Body of pancreas (tissue), 4 donors: ENCODE measurements around the gene BCR. TPM values are rescaled to one million over a fixed set of nuclear protein-coding genes. Genes with fewer than 3 reads are reported as not detected.

Experiments
- ATAC-seq: fragments of 150-250 bp; one replicate; pipeline ENCODE4 v1.9.1; 2016
- DNase-seq, 4 donors: peaks; one replicate each; pipeline ENCODE4 v3.0.0-alpha.2; 2019
- H3K27ac ChIP-seq, 4 donors: fragments of 200-600 bp; sonication (generic); 1 replicate in 3 of 4; 2 replicates in 1 of 4; pipeline versions ENCODE4 v1.5.1 to v1.6.1; 2016 to 2019; ENCODE audit warnings: mild to moderate bottlenecking in 1 of 4, mixed read lengths in 1 of 4, moderate library complexity in 1 of 4
- H3K27me3 ChIP-seq, 2 donors: fragments of 200-600 bp; sonication (generic); one replicate each; pipeline ENCODE4 v1.6.0; 2016; ENCODE audit warnings: mild to moderate bottlenecking in 1 of 2
- H3K36me3 ChIP-seq, 2 donors: fragments of 200-600 bp; sonication (generic); replicated peaks in 1 of 2; 2 replicates each; pipeline ENCODE4 v1.5.1; 2016; ENCODE audit warnings: low read depth in 2 of 2; ENCODE audit not compliant: insufficient read depth in 1 of 2
- H3K4me1 ChIP-seq: fragments of 200-600 bp; sonication (generic); one replicate; pipeline ENCODE4 v1.6.0; 2016
- H3K4me3 ChIP-seq, 2 donors: fragments of 200-600 bp; sonication (generic); 1 replicate in 1 of 2; 2 replicates in 1 of 2; pipeline ENCODE4 v1.5.1; 2016 to 2019
- H3K9me3 ChIP-seq, 3 donors: fragments of 200-600 bp; sonication (generic); 1 replicate in 2 of 3; 2 replicates in 1 of 3; pipeline ENCODE4 v1.5.1; 2016
- CTCF ChIP-seq, 7 experiments: fragments of 450-650 bp in 4 of 7; fragments of 200-600 bp in 3 of 7; sonication (generic) in 3 of 7; IDR thresholded peaks; one replicate each; pipeline ENCODE4 v1.5.1; 2016 to 2019; ENCODE audit warnings: antibody characterized with exemption in 7 of 7
- POLR2A ChIP-seq, 3 donors: fragments of 450-650 bp; IDR thresholded peaks; one replicate each; pipeline ENCODE4 v1.6.1; 2016; ENCODE audit warnings: antibody characterized with exemption in 3 of 3, mild to moderate bottlenecking in 2 of 3
- WGBS, 2 donors: methylation state at CpG; one replicate each; pipeline ENCODE4 v1.1.5; 2017; 5-methylcytosine and 5-hydroxymethylcytosine counted together
- intact Hi-C: fragments of 100-400 bp; cut with DNase I; formaldehyde crosslinking; loops from one replicate; pipeline ENCODE4 v1.15.1; 2023
- total RNA-seq, 2 donors: library from RNA; depleted of rRNA; stranded (reverse); fragments of >200 nt; gene quantifications; one replicate each; pipeline ENCODE4 v1.1.0, GENCODE V29; 2016

BCR gene
- total RNA-seq, 2 donors from 2014 or later: 28.3 to 71.2 TPM

- WGBS, 2 donors: 83 to 90% methylated on average over 11 to 12 of the region's 12 CpGs
- H3K27me3 ChIP-seq: no peaks in the 10 kb centered on the region
- H3K4me1 ChIP-seq: peaks cover 15% of the 10 kb centered on the region
- TF ChIP-seq CTCF (IDR thresholded peaks at IDR 0.05): no peak
- TF ChIP-seq POLR2A (IDR thresholded peaks at IDR 0.05): no peak
- no peaks in the 10 kb centered on the region for H3K9me3 ChIP-seq
- intact Hi-C loops: no loop called here
- DNase-seq (no peak), ATAC-seq (no peak)
- no peaks in the 10 kb centered on the region for H3K36me3 ChIP-seq
- no peak overlapping the region for H3K4me3 ChIP-seq
- no peak overlapping the region for H3K27ac ChIP-seq
These were observed 41.5 kb upstream of the BCR start for GRCh38 chr22:23138584-23139435.

GRCh38 chr22:23140385-23140784 lies 39.9 kb upstream of the BCR start:
- intact Hi-C loops: no loop called here
- TF ChIP-seq POLR2A (IDR thresholded peaks at IDR 0.05): no peak
- no peak for TF ChIP-seq CTCF (IDR thresholded peaks at IDR 0.05)
- Histone ChIP-seq H3K4me3 (no peak overlapping the region), H3K27me3 (no peaks in the 10 kb centered on the region), H3K4me1 (peaks cover 15% of the 10 kb centered on the region), H3K36me3 (no peaks in the 10 kb centered on the region), H3K9me3 (no peaks in the 10 kb centered on the region), H3K27ac (no peak overlapping the region)
- no peak for DNase-seq
- no peak for ATAC-seq

GRCh38 chr22:23142546-23143105 lies 37.7 kb upstream of the BCR start:
- DNase-seq (no peak), ATAC-seq (no peak)
- H3K4me1 ChIP-seq: peaks cover 28% of the 10 kb centered on the region
- H3K27me3 ChIP-seq: no peaks in the 10 kb centered on the region
- H3K9me3 ChIP-seq: no peaks in the 10 kb centered on the region
- H3K4me3 ChIP-seq: no peak overlapping the region
- WGBS, 2 donors: 54 to 62% methylated on average over 9 of the region's 9 CpGs
- TF ChIP-seq CTCF (IDR thresholded peaks at IDR 0.05) (no peak), POLR2A (IDR thresholded peaks at IDR 0.05) (no peak)
- H3K27ac ChIP-seq: peak overlapping the region; percentile 1 to 85 (median 73)
- intact Hi-C loops: no loop called here
- no peaks in the 10 kb centered on the region for H3K36me3 ChIP-seq

- ATAC-seq: no peak
- WGBS, 2 donors: 100% methylated on average over 1 of the region's 1 CpG
These were observed 37.2 kb upstream of the BCR start for GRCh38 chr22:23143119-23143518.

More at GRCh38 chr22:23143119-23143518, 37.2 kb upstream of the BCR start:
- Histone ChIP-seq H3K9me3 (no peaks in the 10 kb centered on the region), H3K4me3 (no peak overlapping the region), H3K36me3 (no peaks in the 10 kb centered on the region), H3K27ac (peak overlapping the region in 1 of 4 donors; percentile 82), H3K27me3 (no peaks in the 10 kb centered on the region), H3K4me1 (peaks cover 33% of the 10 kb centered on the region)
- TF ChIP-seq POLR2A (IDR thresholded peaks at IDR 0.05): no peak
- TF ChIP-seq CTCF (IDR thresholded peaks at IDR 0.05): no peak
- intact Hi-C loops: no loop called here
- no peak for DNase-seq
